GM18519 (cell line): ENCODE measurements around the gene ZNF628.

ENCODE experiments used
- ATAC-seq: cut with Tn5 transposase; IDR thresholded peaks from one replicate; pipeline ENCODE4 v1.9.1; 2021; ENCODE audit warnings: mild to moderate bottlenecking, moderate library complexity; ENCODE audit not compliant: unreplicated experiment, low FRiP score

Gene ZNF628

DNA sequence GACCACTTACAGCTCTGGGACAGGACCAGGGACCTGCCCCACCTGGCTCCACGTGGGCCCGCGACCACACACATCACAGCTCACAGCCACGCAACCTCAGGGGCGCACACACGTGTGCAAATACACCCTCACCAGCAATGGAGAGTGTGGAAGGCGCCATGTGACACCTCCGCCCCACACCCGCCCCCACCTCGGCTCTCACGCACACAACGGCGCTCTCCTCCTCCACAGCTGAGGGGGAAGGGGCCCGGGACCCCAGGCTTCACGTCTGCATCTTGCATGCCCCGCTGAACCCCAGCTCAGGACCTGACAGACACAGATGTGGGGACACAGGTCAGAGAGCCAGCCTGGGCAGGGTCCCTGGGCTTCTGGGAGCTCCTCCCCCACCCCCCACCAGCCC lies 26.9 kb upstream of the ZNF628 start:
- no peak for ATAC-seq

DNA sequence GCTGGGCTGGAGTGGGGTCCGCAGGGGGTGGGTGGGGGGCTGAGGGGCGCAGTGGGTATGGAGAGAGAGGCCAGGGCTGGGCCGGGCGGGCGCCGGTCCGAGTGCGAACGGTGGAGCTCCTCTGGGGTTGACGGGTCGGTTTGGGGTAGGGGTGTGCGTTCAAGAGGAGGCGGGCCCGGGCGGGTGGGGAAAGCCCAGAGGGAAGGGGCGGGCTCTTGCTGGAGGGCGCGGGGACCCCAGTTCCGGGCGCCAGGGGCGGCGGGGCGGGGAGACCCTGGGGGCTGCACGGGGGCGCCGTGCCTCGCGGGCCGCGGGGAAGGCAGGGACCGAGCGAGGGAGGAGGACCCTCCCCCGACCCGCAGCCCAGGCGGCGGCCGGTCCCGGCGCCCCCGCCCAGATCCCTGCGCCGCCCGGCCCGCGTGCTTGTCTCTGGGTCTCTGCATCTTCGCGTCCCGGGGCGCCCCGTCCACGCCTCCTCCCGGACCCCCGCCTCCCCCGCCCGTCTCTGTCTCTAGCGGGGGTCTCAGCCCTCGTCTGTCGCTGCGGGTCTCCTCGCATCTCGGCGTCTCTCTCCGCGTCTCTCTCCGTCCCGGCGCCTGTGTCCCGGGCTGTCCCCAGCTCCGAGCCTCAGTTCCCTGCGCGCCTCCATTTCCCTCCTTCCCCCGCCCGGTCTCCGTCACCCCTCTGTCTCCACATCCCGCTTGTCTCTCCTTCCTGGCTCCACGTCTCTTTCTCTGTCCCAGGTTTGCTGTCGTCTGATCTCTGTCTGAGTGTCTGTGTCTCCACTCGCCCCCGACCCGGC lies 25.1 kb upstream of the ZNF628 start:
- ATAC-seq: no peak

DNA sequence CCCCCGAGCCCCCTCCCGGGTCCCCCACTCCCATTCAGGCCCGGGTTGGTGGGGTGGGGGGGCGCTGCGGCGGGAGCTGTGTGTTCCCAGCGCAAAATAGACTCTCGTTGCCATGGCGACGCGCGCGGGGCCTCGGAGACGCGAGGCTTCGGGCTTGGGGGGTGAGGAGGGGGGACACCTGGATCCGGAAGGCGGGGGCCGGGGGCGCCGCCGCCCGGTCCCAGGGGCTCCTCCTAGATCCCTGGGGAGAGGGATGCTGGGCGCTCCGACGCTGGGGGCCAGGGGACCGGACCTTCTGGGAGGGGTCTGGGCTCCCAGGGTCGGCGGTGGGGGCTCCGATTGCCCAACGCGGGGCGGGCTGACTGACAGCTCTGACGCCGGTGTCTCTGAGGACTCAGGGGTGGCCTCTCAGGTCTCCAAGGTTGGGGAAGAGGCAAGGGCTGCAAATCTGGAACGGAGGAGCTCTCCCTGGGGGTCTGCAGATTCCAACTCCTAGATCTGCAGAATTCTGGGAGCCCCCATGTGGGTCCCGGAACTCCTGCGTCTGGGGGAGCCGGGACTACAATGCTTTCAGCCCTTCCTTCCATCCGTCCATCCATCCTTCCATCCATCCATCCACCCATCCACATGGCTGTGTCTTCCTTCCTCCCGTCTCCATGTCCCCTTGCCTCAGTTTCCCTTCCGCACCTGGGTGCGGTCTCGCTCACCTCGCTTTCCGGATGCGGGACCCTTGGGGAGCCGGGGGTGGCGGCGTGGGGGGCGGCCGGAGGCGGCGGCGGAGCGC lies 24.3 kb upstream of the ZNF628 start:
- ATAC-seq: no peak

DNA sequence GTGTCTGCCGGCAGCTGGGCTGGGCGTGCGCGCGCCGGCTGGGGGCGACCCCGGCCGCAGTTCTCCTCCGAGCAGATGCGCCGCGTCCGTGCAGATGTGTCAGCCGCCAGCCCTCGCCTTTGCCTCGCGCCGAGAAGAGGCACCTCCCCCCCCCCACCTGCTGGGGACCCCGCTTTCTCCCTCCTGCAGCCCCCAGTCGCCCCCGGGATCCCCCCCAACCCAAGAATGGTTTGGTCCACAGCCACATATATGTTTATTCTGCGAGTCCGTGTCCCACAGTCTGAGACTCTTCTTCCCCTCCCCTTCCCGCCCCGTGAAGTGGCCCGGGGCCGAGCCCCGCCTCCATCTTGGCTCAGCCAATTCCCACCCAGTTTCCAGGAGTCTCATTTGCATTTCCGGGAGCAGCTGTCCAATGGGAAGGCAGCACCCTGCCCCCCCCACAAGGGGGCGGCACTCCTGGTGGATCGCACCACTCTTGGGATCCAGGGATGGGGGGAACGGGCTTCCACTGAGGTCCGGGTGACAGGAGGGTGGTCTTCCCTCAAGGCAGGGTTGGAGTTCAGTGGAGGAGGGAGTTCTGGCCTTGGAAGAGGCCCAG lies 23.6 kb upstream of the ZNF628 start:
- ATAC-seq: no peak

DNA sequence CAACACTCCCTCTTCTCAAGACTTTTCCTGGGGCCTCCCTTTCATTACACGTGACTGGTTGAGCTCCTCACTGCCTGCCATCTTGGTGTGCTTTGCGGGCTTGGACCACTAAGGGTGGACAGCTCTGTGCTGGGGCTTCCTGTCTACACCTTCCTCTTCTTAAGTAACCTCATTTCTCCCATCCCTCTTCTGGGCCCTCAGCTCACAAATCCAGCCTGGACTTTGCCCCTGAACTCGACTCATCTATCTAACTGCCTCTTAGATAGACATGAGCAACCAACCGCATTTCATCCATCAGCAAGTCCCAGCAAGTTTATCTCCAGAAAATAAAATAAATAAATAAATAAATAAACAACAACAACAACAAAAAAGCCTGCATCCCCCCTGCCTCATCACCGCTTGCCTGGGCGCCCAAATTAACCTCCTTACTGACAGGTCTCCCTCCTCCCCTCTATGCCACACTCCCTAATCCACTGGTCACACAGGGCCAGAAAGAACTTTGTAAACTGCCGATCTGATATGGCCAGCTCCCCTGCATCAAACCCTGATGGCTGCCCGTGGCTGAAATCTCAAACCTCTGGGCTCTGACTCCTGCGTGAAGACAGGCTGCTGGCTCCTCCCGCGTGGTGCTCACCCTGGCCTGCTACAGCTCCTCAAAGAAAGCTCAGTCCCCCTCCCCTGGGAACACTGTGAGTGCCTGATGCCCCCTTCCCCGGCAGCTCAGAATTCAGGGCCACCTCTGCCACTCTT lies 22.7 kb upstream of the ZNF628 start:
- ATAC-seq: no peak

DNA sequence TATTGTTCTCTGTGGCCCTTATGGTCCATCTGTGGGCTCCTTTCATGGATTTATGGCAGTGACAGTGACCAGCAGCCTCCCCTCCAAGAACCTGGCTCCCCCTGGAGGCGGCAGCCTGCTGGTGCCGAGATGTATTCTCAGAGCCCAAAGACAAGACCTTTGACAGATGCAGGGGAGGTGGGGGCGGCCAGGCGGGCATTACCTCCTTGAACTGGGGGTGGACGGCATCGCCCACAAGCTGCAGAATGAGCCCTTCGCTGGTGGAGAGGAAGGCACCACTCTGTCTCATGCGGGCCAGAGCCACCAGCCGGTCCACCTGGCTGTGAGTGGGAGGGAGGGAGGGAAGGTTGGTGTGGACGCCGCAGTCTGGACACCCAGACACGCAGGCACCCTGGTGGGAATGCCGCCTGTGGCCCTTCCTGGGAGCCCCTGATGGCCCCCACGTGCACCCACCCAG lies 21.6 kb upstream of the ZNF628 start:
- ATAC-seq: no peak

DNA sequence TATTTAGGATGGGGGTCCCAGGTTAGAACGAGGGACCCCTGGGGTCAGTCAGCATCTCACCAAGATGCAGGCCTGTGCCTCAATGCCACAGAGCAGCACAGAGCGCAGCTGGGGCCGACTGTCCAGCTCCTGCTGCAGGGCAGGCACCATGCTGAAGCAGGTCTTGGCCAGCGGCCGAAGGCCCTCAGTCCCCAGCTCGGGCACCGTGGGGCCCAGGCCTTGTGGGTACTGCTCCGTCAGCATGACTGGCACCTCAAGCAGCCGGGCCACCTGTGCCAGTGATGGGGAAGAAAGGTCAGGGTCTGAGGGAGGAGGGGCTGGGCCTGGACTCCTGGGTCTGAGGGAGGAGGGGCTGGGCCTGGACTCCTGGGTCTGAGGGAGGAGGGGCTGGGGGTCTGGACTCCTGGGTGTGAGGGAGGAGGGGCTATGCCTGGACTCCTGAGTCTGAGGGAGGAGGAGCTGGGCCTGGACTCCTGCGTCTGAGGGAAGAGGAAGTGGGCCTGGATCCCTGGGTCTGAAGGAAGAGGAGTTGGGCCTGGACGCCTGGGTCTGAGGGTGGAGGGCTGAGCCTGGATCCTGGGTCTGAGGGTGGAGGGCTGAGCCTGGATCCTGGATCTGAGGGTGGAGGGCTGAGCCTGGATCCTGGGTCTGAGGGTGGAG lies 20.7 kb upstream of the ZNF628 start:
- no peak for ATAC-seq

DNA sequence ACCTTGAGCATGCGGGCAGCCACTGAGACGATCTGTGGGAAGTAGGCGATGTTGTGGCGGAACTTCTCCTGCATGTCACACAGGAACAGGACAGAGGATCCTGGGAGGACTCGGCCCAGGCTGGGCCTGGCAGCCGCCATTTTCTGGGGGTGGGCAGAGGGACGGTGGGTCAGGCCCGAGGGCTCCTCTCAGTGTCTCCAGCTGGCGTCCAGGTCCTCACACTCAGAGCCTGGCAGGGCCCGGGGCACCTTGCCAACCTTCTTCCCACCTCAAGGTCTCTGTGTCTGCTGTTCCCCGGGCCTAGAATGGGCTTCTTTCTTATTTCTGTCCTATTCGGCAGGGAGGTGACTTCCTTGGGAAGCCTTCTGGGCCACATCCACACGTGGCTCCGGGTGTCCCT lies 20.1 kb upstream of the ZNF628 start:
- no peak for ATAC-seq

DNA sequence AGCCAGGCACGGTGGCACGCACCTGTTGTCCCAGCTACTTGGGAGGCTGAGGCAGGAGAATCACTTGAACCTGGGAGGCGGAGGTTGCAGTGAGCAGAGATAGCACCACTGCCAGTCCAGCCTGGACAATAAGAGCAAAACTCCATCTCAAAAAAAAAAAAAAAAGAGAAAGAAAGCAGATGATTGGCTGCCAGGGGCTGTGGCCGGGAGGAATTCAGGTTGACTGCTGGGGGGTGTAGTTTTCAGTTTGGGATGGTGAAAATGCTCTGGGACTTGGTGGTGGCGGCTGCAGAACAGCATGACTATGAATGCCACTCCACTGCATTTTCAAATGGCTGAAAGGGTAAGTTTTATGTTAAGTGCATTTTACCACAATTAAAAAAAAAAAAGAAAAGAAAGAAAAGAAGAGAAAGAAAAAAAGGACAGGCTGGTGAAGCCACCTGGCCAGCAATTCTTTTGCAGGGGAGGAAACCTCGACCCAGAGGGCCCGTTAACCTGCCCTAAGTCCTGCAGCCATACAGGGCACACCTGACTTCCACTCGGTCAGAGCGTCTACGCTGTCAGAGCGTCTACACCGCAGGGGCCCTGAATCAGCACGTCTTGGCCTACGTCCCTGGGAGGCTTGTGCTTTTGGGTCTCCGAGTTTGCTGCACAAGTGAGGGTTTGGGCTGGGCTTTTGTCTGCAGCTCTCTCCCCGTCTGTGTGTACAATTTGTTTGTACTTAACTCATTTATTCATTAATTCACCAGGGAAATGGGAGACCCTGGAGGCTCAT lies 18.5 kb upstream of the ZNF628 start:
- ATAC-seq: no peak

DNA sequence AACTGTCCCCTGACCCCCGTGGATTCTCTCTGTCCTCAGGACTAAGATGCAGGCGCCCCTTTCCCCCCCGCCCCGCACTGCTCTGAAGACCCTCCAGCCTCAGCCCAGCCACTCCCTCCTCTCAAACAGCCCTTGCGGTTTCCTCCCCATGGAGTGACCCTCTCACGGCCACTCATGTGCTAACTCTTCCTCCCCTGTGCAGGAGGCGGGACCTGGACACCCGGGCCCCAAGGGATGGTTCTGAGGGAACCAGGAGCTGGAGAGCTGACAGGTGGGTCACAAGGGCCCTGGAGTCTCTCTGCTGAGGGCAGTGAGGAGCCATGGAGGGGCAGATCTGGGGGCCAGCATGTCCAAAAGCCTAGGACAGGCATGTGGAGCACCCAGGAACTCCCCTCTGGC lies 16.9 kb upstream of the ZNF628 start:
- no peak for ATAC-seq

DNA sequence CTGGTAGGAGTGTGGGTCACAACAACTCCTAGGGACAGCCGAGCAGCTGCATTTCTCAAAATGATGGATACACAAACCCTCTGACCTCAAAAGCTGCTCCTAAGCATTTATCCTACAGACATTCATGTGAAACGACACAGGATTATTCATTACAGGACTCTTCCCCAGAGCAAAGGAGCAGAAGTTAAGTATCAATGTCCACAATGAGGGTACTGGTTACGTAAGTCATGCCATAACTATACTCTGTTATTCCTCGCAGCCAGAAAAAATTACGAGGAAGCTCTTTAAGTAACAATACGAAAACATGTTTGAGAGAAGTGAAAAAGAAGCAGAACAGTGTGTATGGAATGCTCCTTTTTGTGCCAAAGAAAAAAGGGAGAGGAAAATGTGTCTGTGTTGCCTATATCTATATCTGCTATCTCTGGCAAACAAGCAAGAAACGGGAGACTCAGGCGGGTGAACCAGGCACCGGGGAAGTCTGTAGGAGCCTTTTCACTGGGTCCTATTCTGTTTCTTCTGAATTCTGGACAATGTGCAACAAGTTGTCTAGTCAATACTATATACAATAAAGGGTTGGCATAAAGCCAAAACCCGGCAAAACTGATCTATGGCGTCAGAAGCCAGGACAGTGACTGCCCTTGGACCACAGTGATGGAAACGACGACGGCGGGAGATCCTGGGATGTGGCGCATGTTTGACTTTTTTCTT lies 16.3 kb upstream of the ZNF628 start:
- ATAC-seq: no peak

DNA sequence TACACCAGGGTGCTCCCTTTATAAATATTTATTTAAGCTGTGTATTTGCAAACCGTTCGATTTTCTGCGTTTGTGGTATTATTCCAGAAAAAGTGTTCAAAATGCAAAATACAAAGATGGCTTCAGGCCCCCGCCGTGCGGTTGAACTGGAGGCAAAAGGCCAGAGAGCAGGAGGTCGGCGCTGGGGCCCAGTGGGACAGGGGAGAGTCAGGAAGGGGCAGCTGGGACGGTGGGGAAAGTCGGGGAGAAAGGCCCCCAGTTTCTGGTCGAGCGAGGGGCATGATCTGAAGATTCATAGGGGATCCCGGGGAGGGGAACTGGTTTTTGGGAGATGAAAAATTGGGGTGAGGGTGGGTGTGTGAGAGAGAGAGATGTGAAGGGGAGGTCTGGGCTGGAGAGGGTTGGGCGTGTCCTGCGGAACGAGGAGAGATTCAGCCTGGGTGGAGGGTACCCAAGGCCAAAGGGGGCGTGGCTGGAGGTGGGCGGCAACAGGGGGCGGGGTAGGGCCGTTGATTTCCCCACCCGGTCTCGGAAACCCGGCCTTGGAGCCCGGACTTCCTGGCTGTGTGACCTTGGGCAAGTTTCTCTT lies 15.7 kb upstream of the ZNF628 start:
- ATAC-seq: no peak

DNA sequence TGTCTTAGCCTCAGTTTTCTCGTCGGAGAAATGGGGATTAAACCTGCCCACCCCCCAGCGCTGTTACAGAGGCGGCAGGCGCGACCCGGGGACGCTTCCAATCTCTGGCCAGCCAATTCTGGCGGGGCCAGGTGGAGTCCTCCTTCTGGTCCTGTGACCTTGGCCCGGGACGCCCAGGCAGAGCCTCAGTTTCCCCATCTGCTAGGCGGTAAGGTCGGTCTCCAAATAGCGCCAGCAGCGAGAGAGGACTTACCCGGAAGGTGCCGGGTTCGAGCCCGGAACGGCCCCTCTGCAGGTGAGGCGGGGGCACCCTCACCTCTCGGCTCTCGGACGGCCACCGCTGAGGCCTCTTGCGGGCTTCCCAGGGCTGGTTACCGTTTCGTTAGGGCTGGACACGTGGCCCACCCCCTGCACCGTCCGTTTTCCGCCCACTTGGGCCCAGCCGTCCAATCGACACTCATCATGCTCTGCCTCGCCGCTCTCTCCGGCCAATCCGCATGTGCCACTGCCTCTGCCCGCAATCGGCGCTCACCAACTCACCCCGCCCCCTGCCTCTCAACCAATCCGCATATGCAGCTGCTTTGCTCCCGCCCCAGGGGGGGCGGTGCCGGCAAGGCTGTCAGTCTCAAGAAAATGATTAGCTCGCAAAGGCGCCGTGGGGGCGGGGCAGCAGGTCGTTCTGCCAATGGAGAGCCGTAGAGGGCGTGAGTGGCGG lies 15.0 kb upstream of the ZNF628 start, which contains the start of gene ISOC2:
Gene ISOC2, minus strand, starts transcription at position 384 of the 715 bp plus-strand sequence. CDS start 5,156 bp downstream, outside the sequence.
- peak; percentile 84 for ATAC-seq

DNA sequence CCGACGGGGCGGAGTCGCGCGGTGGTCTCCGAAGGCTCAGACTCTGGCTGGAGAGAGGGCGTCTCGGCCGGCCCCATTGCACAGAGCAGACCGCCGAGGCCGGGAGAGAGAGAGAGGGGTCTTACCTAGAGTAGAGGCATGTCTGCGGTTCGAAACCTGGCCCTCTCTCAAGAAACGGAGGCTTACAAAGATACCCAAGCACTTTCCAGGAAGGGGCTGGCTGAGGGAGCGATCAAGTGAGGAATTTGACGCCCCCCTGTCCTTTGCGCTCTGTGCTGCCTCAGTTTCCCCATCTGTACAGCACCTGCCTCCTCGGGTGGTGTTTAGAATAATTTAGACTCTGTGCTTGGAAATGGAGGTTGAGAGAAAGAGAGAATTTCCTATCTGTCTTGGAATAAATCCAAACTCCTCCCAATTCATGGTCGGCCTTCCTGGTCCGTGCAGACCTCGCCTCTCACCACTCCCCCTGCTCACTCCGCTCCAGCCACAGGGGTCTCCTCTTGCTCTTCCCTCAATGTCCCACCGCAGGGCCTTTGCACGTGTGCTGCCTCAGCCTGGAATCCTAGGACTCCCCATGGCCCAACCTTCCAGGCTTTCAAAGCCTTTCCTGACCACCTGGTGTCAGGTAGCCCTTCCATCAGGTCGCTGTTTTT lies 14.3 kb upstream of the ZNF628 start:
- ATAC-seq: no peak

DNA sequence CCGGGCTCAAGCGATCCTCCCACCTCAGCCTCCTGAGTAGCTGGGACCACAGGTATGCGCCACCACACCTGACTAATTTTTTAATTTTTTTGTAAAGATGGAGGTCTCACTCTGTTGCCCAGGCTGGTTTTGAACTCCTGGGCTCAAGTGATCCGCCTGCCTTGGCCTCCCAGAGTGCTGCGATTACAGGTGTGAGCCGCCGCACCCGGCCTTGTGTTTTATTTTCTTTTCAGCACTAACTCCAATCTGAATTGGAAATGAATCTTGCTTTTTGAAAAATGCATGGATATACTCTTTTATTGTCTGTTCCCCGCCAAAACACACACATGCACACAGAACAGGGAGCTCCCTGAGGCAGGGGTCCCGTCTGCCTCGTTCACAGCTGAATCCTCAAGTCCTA lies 13.7 kb upstream of the ZNF628 start:
- no peak for ATAC-seq

DNA sequence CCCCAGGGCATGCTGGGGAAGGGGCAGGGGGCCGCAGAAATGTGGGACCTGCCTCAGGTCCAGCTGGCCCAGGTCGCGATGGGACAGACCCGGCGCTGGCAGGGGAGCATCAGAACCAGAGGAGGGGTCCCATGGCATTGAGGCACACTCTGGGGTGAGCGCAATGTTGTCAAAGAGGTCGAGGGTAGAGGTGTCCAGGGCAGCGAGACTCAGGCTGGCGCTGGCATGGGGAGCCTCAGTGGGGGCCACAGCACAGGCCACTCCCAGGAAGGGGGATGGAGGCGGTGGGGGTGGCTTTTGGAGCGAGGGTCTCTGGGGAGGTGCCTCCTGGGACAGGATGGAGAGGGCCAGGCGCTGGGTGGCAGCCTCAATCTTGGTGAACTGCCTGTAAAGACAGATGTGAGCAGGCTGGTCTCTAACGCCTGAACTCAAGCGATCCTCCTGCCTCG lies 12.8 kb upstream of the ZNF628 start:
- ATAC-seq: no peak

DNA sequence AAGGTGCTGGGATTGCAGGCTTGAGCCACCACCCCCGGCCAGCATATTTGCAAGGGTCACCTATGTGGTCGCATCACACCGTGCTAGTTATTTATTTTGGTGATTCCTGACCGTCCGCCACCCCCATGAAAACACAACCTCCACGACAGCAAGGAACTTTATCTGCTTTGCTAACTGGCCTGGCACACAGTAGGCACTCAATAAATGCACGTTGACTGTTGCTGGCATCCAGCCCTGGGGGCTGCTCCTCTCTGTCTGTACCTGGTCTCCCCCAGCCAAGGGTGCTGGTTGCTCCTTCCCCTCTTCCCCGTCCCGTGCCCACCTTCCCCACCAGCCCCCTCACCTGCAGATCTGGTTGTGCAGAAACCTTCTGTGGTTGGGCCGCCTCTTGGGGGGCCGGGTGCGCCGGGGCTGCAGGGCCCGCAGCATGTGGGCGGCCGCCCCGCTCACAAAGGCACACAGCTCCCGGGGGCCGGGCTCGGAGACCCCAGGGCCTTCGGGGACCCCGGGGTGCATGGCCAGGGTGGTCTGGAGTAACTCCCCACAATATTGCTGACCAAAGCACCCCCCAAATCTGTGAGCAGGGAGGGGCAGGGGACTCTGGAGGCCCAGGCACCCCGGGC lies 12.3 kb upstream of the ZNF628 start:
- ATAC-seq: no peak
